Measurements from ENCODE around the gene KCNQ1.

KCNQ1 gene

GRCh38 chr11:2776351-2777061 lies 331.7 kb downstream of the KCNQ1 start:
- DNase-seq: no peak

GRCh38 chr11:2777386-2777785 lies 332.6 kb downstream of the KCNQ1 start:
- no peak for DNase-seq

GRCh38 chr11:2777871-2778629 lies 333.2 kb downstream of the KCNQ1 start:
- DNase-seq: no peak

- no peak for DNase-seq
These were observed 334.1 kb downstream of the KCNQ1 start for GRCh38 chr11:2778630-2779498.

GRCh38 chr11:2779499-2779980 lies 334.7 kb downstream of the KCNQ1 start:
- no peak for DNase-seq

- DNase-seq: no peak
These were observed 335.4 kb downstream of the KCNQ1 start for GRCh38 chr11:2779981-2780849.

GRCh38 chr11:2780850-2781407 lies 336.1 kb downstream of the KCNQ1 start:
- no peak for DNase-seq

GRCh38 chr11:2781408-2782274 lies 336.8 kb downstream of the KCNQ1 start:
- DNase-seq: no peak

- DNase-seq: no peak
These were observed 338.0 kb downstream of the KCNQ1 start for GRCh38 chr11:2782769-2783168.

GRCh38 chr11:2783536-2784082 lies 338.8 kb downstream of the KCNQ1 start:
- DNase-seq: no peak

GRCh38 chr11:2787816-2788167 lies 343.0 kb downstream of the KCNQ1 start:
- DNase-seq: no peak

GRCh38 chr11:2788168-2789071 lies 343.6 kb downstream of the KCNQ1 start:
- no peak for DNase-seq

- DNase-seq: no peak
These were observed 344.5 kb downstream of the KCNQ1 start for GRCh38 chr11:2789331-2789730.

- no peak for DNase-seq
These were observed 345.2 kb downstream of the KCNQ1 start for GRCh38 chr11:2789791-2790567.

GRCh38 chr11:2790568-2790921 lies 345.7 kb downstream of the KCNQ1 start:
- no peak for DNase-seq

- DNase-seq: peak; percentile 20
These were observed 346.3 kb downstream of the KCNQ1 start for GRCh38 chr11:2791139-2791520.

GRCh38 chr11:2791521-2792380 lies 346.9 kb downstream of the KCNQ1 start:
- peak; percentile 75 for DNase-seq
